Activated gamma-delta T cell (primary cell): ENCODE results near the gene TPRA1.

ENCODE experiments used
- DNase-seq: peaks from one replicate; lab custom pipeline; 2025; lab: John Stamatoyannopoulos, UW

Gene TPRA1

GRCh38 chr3:127560051-127560787, 30.3 kb downstream of the TPRA1 start:
- DNase-seq = no peak

GRCh38 chr3:127556565-127556964, 34.0 kb downstream of the TPRA1 start:
- no peak for DNase-seq

- no peak for DNase-seq
Observed at GRCh38 chr3:127555108-127555507, 35.4 kb downstream of the TPRA1 start.

- no peak for DNase-seq
Observed at GRCh38 chr3:127552038-127552437, 38.5 kb downstream of the TPRA1 start.

GRCh38 chr3:127551178-127551577, 39.4 kb downstream of the TPRA1 start:
- no peak for DNase-seq

- DNase-seq = no peak
Observed at GRCh38 chr3:127550468-127551157, 39.9 kb downstream of the TPRA1 start.

GRCh38 chr3:127549826-127550467, 40.6 kb downstream of the TPRA1 start:
- no peak for DNase-seq

GRCh38 chr3:127547761-127548605, 42.5 kb downstream of the TPRA1 start:
- peak; percentile 47 for DNase-seq

GRCh38 chr3:127546970-127547733, 43.4 kb downstream of the TPRA1 start:
- no peak for DNase-seq

- no peak for DNase-seq
Observed at GRCh38 chr3:127546554-127546953, 44.0 kb downstream of the TPRA1 start.

- DNase-seq = no peak
Observed at GRCh38 chr3:127545711-127546457, 44.6 kb downstream of the TPRA1 start.

GRCh38 chr3:127545216-127545615, 45.3 kb downstream of the TPRA1 start:
- DNase-seq = no peak

- DNase-seq = no peak
Observed at GRCh38 chr3:127544803-127545201, 45.7 kb downstream of the TPRA1 start.

- DNase-seq = no peak
Observed at GRCh38 chr3:127544192-127544802, 46.2 kb downstream of the TPRA1 start.

GRCh38 chr3:127543441-127543840, 47.1 kb downstream of the TPRA1 start:
- no peak for DNase-seq

- DNase-seq = no peak
Observed at GRCh38 chr3:127542441-127542952, 48.0 kb downstream of the TPRA1 start.

GRCh38 chr3:127541320-127541719, 49.2 kb downstream of the TPRA1 start:
- no peak for DNase-seq

GRCh38 chr3:127539366-127540060, 51.0 kb downstream of the TPRA1 start:
- no peak for DNase-seq

GRCh38 chr3:127538569-127538968, 52.0 kb downstream of the TPRA1 start:
- no peak for DNase-seq
